ENCODE data around the gene PRSS53.

Gene PRSS53

DNA sequence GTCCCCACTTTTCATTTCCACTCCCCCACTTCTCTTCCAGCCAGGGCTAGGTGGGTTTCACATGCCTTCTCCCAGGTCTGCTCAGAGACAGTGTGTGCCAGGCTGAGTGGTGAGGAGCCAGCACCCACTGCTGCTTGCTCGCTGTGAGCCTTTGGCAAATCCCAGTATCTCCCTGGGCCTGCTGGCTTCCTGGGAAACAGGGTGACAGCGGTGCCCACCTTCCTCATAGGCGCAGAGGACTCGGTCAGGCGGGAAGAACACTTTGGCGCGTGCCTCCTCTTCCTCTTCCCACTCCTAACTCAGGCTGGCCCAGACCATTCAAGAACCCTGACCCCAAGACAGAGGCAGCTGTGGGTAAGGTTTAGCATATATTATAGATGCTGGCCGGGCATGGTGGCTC lies 456 bp upstream of the PRSS53 start:
- no peaks in the 10 kb centered on the region for H3K27me3 Mint-ChIP-seq
- H3K4me1 Mint-ChIP-seq (ENCODE audit: low read depth) = peaks cover 10% of the 10 kb centered on the region
- no peaks in the 10 kb centered on the region for H3K36me3 Mint-ChIP-seq
- no peak overlapping the region for H3K27ac Mint-ChIP-seq
- no peaks in the 10 kb centered on the region for H3K9me3 Mint-ChIP-seq (ENCODE audit: low read depth)
- no peak overlapping the region for H3K4me3 Mint-ChIP-seq

DNA sequence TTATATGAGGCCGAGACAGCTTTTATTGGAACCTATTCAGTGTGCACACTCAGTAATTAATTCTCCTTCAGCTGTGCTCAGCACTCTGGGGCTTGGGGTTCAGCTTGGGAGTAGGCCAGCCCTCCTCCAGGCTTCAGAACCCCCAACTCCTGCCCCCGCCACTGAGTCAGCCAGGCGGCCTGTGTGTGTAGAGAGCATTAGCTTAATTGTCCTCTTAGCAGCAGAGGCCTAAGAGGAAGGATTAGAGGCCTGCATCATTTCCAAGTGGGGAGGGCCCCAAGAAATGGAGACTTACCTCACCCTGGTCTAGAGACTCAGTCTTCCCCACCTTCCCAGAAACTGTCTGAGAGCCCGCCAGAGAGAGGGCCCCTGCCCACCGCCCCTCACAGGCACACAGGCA lies 772 bp downstream of the PRSS53 start:
- Mint-ChIP-seq H3K36me3 (no peaks in the 10 kb centered on the region), H3K9me3 (ENCODE audit: low read depth) (no peaks in the 10 kb centered on the region), H3K4me3 (no peak overlapping the region), H3K27ac (no peak overlapping the region), H3K27me3 (no peaks in the 10 kb centered on the region), H3K4me1 (ENCODE audit: low read depth) (peaks cover 4% of the 10 kb centered on the region)

DNA sequence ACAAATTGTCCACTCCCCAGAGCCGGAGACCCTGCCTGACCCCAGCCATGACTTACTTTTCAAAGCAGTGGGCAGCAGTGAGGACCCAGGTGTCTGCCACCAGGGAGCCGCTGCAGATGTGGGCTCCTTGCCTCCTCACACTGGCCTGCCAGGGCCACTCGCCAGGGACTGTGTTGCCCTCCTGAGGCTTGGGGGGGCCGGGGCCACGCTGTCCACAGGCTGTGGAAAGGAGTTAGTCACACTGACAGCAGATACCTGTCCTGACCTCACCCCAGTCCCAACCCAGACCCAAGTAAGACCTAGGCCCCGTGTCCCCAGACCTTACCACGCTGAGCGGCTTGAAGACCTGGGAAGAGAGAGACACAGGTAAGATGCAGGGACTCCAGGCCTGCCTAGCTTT lies 1.3 kb downstream of the PRSS53 start:
- Mint-ChIP-seq H3K27me3 (no peaks in the 10 kb centered on the region), H3K36me3 (no peaks in the 10 kb centered on the region), H3K4me1 (ENCODE audit: low read depth) (peaks cover 1% of the 10 kb centered on the region), H3K27ac (no peak overlapping the region), H3K4me3 (no peak overlapping the region), H3K9me3 (ENCODE audit: low read depth) (no peaks in the 10 kb centered on the region)

DNA sequence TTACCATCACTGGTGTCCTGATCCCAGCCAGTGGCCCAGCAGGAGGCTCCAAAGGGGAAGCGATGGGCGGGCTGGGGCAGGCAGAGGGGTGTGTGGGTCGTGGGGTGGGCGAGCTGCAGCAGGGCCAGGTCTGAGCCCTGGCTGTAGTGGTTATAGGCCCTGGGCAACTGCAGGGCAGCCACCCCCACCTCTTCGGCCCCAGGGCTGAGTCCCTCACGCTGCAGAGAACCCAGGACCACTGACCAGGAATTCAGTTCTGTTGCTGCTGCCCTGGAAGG lies 2.2 kb downstream of the PRSS53 start:
- no peaks in the 10 kb centered on the region for H3K27me3 Mint-ChIP-seq
- H3K9me3 Mint-ChIP-seq (ENCODE audit: low read depth) = no peaks in the 10 kb centered on the region
- H3K27ac Mint-ChIP-seq = no peak overlapping the region
- H3K4me1 Mint-ChIP-seq (ENCODE audit: low read depth) = peaks cover 3% of the 10 kb centered on the region
- no peaks in the 10 kb centered on the region for H3K36me3 Mint-ChIP-seq
- no peak overlapping the region for H3K4me3 Mint-ChIP-seq

DNA sequence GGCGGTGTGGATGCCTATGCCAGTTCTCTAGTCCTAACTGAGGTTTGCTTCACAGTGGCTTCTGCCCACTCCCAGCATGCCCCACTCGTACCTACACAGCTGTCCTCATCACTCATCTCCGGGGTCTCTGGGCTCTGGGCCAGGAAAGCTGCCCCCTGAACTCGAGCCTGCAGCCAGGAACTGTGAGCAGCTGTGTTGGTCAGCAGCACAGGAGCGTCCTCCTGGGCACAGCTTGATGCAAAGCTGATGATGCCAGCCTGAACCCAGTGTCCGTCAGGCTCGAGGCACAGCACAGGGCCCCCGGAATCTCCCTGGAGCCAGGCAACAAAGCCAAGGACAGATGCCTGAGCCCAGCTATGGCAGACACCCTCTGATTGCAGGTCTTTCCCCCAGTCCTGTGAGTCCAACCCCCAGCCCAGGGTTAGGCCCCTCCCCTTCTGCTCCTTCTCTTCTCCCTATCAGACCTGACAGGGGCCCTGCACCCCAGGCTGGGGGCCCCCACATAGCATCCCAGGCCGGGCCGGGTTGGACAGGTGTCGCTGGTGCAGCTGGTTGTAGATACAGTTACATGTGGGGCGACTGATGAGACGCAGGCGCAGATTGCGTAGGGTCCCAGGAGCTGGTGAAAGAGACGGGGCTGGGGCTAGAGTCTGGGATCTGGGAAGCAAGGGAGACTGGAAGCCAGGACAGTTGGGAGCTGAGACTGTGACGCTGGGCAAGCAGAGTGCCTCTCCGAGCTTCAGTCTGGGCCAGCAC lies 2.7 kb downstream of the PRSS53 start:
- H3K9me3 Mint-ChIP-seq (ENCODE audit: low read depth) = no peaks in the 10 kb centered on the region
- H3K36me3 Mint-ChIP-seq = no peaks in the 10 kb centered on the region
- H3K27ac Mint-ChIP-seq = no peak overlapping the region
- peaks cover 4% of the 10 kb centered on the region for H3K4me1 Mint-ChIP-seq (ENCODE audit: low read depth)
- H3K4me3 Mint-ChIP-seq = no peak overlapping the region
- H3K27me3 Mint-ChIP-seq = no peaks in the 10 kb centered on the region

DNA sequence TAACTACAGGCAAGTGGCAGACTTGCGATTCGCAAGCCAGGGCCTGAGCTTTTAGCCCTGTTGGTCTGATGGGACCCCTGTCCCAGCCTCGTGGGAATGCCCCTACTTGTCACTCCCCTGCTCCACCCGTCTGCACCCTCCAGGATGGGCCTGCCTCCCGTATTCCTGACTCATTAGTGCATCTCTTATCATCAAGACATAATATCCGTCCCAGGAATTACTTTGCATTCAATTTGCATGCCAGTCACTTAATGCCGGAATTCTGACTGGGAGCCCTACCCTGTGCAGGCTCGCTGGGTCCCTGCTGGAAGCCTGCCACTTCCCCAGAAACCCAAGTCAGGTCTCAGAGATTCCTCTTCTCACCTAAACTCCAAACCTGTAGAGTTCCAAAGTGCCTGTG lies 3.3 kb downstream of the PRSS53 start:
- Mint-ChIP-seq H3K9me3 (ENCODE audit: low read depth) (no peaks in the 10 kb centered on the region), H3K4me3 (no peak overlapping the region), H3K4me1 (ENCODE audit: low read depth) (peaks cover 7% of the 10 kb centered on the region), H3K27me3 (no peaks in the 10 kb centered on the region), H3K36me3 (no peaks in the 10 kb centered on the region), H3K27ac (no peak overlapping the region)

DNA sequence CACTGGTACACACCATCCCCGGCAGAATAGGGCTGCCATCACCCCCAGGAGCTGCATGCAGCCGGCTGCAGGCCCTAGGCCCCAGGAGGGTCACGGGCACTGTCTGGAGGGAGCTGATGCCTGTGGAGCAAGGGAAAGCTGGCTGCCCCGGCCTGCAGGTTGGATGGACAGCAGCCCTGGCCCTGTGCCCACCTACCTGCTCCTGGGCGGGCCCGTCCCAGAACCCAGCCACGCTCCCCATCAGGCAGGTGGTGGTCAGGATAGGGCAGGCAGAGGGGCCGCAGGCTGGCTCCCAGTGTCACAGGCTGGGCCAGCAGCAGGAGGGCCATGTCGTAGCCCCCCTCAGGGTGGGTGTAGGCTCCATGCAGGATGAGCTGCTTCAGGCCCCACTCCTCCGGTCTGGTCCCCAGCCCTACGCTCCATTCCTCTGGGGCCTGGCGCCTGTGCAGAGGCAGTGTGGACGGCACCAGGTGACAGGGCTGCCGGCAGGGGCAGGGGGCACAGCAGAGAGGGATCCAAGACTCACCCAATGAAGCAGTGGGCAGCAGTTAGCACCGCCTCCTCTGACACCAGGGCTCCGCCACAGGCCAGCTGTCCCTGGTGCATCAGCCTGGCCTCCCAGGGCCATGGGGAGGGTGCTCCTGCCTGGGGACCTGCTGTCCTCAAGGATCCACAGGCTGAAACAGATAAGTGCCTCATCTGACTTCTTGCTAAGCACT lies 4.0 kb downstream of the PRSS53 start:
- Mint-ChIP-seq H3K4me3 (no peak overlapping the region), H3K27ac (no peak overlapping the region), H3K36me3 (no peaks in the 10 kb centered on the region), H3K27me3 (no peaks in the 10 kb centered on the region), H3K9me3 (ENCODE audit: low read depth) (no peaks in the 10 kb centered on the region), H3K4me1 (ENCODE audit: low read depth) (peaks cover 7% of the 10 kb centered on the region)

DNA sequence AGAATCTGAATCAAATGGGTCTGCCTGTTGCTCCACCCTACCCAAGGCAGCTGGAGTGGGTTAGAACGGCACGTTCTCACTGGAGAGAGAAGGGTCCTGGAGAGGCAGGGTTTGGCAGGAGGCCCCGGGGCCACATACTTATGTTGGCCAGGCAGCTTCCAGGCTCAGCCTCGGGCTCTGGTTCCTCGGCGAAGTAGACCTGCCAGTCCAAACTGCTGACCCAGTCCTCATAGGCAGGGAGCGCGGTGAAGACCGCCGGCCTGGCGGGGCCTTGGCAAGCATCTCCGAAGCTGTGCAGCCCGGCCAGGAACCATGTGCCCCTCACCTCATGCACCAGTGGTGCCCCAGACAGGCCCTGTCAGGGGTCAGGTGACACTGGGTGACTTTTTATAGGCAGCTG lies 4.8 kb downstream of the PRSS53 start:
- Mint-ChIP-seq H3K4me3 (no peak overlapping the region), H3K27me3 (no peaks in the 10 kb centered on the region), H3K36me3 (no peaks in the 10 kb centered on the region), H3K9me3 (ENCODE audit: low read depth) (no peaks in the 10 kb centered on the region), H3K4me1 (ENCODE audit: low read depth) (peaks cover 10% of the 10 kb centered on the region), H3K27ac (no peak overlapping the region)

DNA sequence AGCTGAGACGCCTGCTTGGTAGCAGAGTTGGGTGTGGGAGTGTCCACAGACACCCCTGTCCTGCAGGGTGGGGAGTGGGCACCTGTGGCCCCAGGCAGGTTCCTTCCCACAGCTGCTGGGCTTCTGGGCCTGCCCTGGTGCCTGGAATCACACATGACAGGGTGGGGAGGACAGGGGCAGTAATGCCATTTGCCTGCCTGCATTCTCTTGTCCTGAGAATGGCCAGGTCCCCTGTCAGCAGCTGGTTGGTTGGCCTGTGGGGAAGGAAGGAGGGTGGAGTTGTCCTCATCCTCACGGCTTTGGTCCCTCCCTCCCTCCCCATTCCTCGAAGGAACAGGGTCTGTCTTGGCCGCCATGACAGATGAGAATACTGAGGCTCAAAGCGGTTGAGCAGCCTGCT lies 5.2 kb downstream of the PRSS53 start:
- Mint-ChIP-seq H3K36me3 (no peaks in the 10 kb centered on the region), H3K9me3 (ENCODE audit: low read depth) (no peaks in the 10 kb centered on the region), H3K4me3 (no peak overlapping the region), H3K27me3 (no peaks in the 10 kb centered on the region), H3K4me1 (ENCODE audit: low read depth) (peaks cover 10% of the 10 kb centered on the region), H3K27ac (no peak overlapping the region)

DNA sequence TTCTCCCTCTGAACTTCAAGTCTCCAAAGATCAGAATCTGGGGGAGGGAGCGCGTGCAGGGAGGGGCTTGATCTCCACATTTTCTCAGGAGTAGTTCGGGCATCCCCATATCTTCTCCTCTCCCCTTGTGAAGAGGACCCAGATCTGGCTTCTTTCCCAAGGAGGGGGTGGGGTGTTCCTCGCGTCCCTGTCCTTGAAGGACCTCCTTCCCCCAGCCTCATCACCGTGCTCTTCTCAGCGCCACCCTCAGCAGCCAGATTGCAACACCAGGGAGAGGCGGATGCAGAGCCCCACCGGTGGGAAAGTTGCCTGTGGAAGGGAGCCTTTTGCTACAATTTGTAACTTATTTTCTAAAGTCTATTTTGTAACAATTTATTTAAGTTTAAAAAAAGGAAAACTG lies 5.7 kb downstream of the PRSS53 start:
- H3K9me3 Mint-ChIP-seq (ENCODE audit: low read depth) = no peaks in the 10 kb centered on the region
- no peaks in the 10 kb centered on the region for H3K36me3 Mint-ChIP-seq
- H3K4me1 Mint-ChIP-seq (ENCODE audit: low read depth) = peaks cover 10% of the 10 kb centered on the region
- no peaks in the 10 kb centered on the region for H3K27me3 Mint-ChIP-seq
- H3K27ac Mint-ChIP-seq = no peak overlapping the region
- H3K4me3 Mint-ChIP-seq = no peak overlapping the region

DNA sequence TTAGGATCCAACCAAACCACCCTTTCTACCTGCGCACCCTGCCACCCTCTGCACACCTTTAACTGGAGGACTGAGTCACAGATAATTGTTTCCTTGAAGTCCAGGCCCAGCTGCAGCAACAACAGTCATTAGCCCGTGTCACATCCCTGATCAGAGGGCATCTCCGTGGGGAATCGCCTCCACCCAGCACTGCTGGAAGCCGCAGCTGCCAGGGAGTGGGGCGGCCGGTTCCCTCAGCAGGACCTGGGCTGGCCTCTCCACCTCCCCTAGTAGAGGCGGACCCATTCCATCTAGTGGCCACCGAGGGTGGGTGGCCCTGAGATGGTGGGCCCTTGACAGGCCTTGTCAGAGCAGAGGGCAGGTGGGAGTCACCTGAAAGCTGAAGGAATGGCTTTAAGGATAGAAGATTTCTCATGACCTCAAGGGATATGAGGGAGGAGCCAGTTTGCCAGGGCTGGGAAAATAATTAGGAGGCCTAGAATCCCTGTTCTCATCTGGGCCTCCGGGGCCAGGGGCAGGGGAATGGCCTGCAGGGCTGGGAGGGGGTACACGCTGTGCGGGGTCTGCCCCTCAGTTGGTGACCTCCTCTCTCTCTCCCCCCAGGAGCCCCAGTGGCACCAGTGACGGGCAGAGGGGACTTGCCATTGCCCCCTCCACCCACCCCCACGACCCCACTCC lies 6.2 kb downstream of the PRSS53 start:
- Mint-ChIP-seq H3K27ac (no peak overlapping the region), H3K4me3 (no peak overlapping the region), H3K9me3 (ENCODE audit: low read depth) (no peaks in the 10 kb centered on the region), H3K36me3 (no peaks in the 10 kb centered on the region), H3K4me1 (ENCODE audit: low read depth) (peaks cover 11% of the 10 kb centered on the region), H3K27me3 (no peaks in the 10 kb centered on the region)

DNA sequence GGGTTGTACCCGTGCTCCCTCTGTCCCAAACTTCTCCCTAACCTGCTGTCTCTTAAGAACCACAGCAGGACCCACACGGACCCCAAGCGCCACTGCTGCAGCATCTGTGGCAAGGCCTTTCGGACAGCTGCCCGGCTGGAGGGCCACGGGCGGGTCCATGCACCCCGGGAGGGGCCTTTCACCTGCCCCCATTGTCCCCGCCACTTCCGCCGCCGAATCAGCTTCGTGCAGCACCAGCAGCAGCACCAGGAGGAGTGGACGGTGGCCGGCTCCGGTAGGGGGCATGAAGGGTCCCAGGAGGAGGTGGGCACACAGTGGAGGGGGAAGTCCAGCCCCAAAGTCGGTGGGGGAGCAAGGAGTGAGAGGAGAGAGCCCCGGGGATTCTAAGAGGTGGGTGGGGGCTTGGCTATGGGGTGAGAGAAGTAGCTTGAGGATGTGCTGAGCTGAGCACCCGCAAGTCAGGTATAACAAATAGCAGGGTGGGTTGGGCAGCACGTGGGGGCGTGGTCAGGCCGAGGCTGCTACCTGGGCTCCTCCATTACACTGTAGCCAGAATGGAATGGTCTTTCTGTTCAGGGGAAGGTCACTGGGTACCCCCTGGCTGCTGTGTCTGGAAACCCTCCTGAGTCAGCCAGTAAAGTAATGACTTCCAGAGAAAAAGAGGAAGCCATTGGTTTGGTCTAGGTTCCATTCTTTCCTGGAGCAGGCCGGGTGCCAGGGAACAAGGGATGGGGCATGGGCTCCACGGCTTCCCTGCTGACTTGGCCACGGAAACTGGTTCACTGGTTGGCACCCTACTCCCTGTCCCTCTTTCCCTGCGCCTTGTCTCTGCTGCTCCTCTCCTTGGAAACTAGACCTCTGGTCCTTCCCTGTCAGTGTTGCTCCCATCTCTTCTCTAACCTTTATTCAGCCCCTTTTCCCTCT lies 7.1 kb downstream of the PRSS53 start:
- peaks cover 11% of the 10 kb centered on the region for H3K4me1 Mint-ChIP-seq (ENCODE audit: low read depth)
- no peaks in the 10 kb centered on the region for H3K36me3 Mint-ChIP-seq
- H3K4me3 Mint-ChIP-seq = no peak overlapping the region
- H3K27ac Mint-ChIP-seq = no peak overlapping the region
- H3K9me3 Mint-ChIP-seq (ENCODE audit: low read depth) = no peaks in the 10 kb centered on the region
- no peaks in the 10 kb centered on the region for H3K27me3 Mint-ChIP-seq

DNA sequence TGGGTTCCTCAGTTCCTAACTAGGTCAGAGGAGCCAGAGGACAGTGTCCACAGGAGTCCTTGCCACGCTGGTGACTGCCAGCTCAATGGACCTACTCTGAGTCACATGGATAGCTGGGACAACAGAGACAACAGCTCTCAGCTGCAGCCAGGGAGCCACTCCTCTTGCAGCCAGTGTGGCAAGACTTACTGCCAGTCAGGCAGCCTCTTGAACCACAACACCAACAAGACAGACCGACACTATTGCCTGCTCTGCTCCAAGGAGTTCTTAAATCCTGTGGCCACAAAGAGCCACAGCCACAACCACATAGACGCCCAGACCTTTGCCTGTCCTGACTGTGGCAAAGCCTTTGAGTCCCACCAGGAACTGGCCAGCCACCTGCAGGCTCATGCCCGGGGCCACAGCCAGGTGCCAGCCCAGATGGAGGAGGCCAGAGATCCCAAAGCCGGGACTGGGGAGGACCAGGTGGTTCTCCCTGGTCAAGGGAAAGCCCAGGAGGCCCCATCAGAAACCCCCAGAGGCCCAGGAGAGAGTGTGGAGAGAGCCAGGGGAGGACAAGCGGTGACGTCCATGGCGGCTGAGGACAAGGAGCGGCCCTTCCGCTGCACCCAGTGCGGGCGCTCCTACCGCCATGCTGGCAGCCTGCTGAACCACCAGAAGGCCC lies 7.9 kb downstream of the PRSS53 start:
- Mint-ChIP-seq H3K9me3 (ENCODE audit: low read depth) (no peaks in the 10 kb centered on the region), H3K36me3 (no peaks in the 10 kb centered on the region), H3K27ac (no peak overlapping the region), H3K4me3 (no peak overlapping the region), H3K4me1 (ENCODE audit: low read depth) (peaks cover 15% of the 10 kb centered on the region), H3K27me3 (no peaks in the 10 kb centered on the region)

DNA sequence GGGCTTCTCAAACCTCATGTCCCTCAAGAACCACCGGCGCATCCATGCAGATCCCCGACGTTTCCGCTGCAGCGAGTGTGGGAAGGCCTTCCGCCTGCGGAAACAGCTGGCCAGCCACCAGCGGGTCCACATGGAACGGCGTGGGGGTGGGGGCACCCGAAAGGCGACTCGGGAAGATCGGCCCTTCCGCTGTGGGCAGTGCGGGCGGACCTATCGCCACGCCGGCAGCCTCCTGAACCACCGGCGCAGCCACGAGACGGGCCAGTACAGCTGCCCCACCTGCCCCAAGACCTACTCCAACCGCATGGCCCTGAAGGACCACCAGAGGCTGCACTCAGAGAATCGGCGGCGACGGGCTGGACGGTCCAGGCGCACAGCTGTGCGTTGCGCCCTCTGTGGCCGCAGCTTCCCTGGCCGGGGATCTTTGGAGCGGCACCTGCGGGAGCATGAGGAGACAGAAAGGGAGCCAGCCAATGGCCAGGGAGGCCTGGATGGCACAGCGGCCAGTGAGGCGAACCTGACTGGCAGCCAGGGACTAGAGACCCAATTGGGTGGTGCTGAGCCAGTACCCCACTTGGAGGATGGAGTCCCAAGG lies 8.6 kb downstream of the PRSS53 start:
- no peak overlapping the region for H3K27ac Mint-ChIP-seq
- H3K4me1 Mint-ChIP-seq (ENCODE audit: low read depth) = peaks cover 19% of the 10 kb centered on the region
- H3K27me3 Mint-ChIP-seq = no peaks in the 10 kb centered on the region
- no peaks in the 10 kb centered on the region for H3K9me3 Mint-ChIP-seq (ENCODE audit: low read depth)
- no peaks in the 10 kb centered on the region for H3K36me3 Mint-ChIP-seq
- no peak overlapping the region for H3K4me3 Mint-ChIP-seq
